ENCODE measurements around the gene OR2AK2.
A peak's percentile ranks its signal among the peaks of the same experiment; 100 is the strongest.

OR2AK2 gene

GRCh38 chr1:247964933-247965332 is at the start of gene OR2AK2:
TSS of gene OR2AK2 (plus strand) at chr1:247965233. CDS start at chr1:247965377, 144 bp downstream.
- no peak for DNase-seq

- DNase-seq: no peak
Measured at GRCh38 chr1:247919952-247920351, 45.1 kb upstream of the OR2AK2 start, which contains the start of gene OR2T8. TSS of gene OR2T8 (plus strand) at chr1:247920252. CDS start at chr1:247921018, 766 bp downstream.

- DNase-seq: no peak
Measured at GRCh38 chr1:247923941-247924340, 41.1 kb upstream of the OR2AK2 start.

GRCh38 chr1:247924868-247925267 is 40.2 kb upstream of the OR2AK2 start, which contains the start of gene OR2AJ1:
TSS of gene OR2AJ1 (plus strand) at chr1:247924889. CDS start at chr1:247933769, 8,880 bp downstream.
- no peak for DNase-seq

GRCh38 chr1:247933989-247934388 is 31.0 kb upstream of the OR2AK2 start:
- DNase-seq: no peak

- no peak for DNase-seq
Measured at GRCh38 chr1:247935781-247936180, 29.3 kb upstream of the OR2AK2 start.

GRCh38 chr1:247936415-247936814 is 28.6 kb upstream of the OR2AK2 start:
- no peak for DNase-seq

GRCh38 chr1:247936965-247937734 is 27.9 kb upstream of the OR2AK2 start:
- peak; percentile 59 to 95 for DNase-seq

- DNase-seq: no peak
Measured at GRCh38 chr1:247942624-247943023, 22.4 kb upstream of the OR2AK2 start.

GRCh38 chr1:247948558-247948957 is 16.5 kb upstream of the OR2AK2 start, which contains the start of gene OR2L8:
TSS of gene OR2L8 (plus strand) at chr1:247948858. CDS start at chr1:247948858, 0 bp downstream.
- no peak for DNase-seq

GRCh38 chr1:247953408-247953807 is 11.6 kb upstream of the OR2AK2 start:
- no peak for DNase-seq

- DNase-seq: no peak
Measured at GRCh38 chr1:247961791-247962190, 3.2 kb upstream of the OR2AK2 start.

GRCh38 chr1:247962911-247963588 is 2.0 kb upstream of the OR2AK2 start:
- DNase-seq: no peak

- DNase-seq: no peak
Measured at GRCh38 chr1:247966532-247967204, 1.6 kb downstream of the OR2AK2 start.

GRCh38 chr1:247992986-247993385 is 28.0 kb downstream of the OR2AK2 start:
- no peak for DNase-seq

GRCh38 chr1:247998811-247999210 is 33.8 kb downstream of the OR2AK2 start:
- DNase-seq: no peak

- no peak for DNase-seq
Measured at GRCh38 chr1:248000169-248000568, 35.1 kb downstream of the OR2AK2 start.

- no peak for DNase-seq
Measured at GRCh38 chr1:248007778-248008177, 42.7 kb downstream of the OR2AK2 start.

- no peak for DNase-seq
Measured at GRCh38 chr1:248009681-248010080, 44.6 kb downstream of the OR2AK2 start.

- DNase-seq: no peak
Measured at GRCh38 chr1:248013229-248013710, 48.2 kb downstream of the OR2AK2 start, which contains the start of gene OR2L5. TSS of gene OR2L5 (plus strand) at chr1:248013660. CDS start at chr1:248021948, 8,288 bp downstream.

- no peak for DNase-seq
Measured at GRCh38 chr1:248015803-248016202, 50.8 kb downstream of the OR2AK2 start.
